ENCODE results near the gene MTA3.

The MTA3 gene

GRCh38 chr2:42748840-42749239, 180.4 kb downstream of the MTA3 start:
- intact Hi-C loops (cut with DNase I): no loop called here
- DNase-seq: no peak

GRCh38 chr2:42752314-42752713, 183.9 kb downstream of the MTA3 start:
- intact Hi-C loops (cut with DNase I): no loop called here

DNA sequence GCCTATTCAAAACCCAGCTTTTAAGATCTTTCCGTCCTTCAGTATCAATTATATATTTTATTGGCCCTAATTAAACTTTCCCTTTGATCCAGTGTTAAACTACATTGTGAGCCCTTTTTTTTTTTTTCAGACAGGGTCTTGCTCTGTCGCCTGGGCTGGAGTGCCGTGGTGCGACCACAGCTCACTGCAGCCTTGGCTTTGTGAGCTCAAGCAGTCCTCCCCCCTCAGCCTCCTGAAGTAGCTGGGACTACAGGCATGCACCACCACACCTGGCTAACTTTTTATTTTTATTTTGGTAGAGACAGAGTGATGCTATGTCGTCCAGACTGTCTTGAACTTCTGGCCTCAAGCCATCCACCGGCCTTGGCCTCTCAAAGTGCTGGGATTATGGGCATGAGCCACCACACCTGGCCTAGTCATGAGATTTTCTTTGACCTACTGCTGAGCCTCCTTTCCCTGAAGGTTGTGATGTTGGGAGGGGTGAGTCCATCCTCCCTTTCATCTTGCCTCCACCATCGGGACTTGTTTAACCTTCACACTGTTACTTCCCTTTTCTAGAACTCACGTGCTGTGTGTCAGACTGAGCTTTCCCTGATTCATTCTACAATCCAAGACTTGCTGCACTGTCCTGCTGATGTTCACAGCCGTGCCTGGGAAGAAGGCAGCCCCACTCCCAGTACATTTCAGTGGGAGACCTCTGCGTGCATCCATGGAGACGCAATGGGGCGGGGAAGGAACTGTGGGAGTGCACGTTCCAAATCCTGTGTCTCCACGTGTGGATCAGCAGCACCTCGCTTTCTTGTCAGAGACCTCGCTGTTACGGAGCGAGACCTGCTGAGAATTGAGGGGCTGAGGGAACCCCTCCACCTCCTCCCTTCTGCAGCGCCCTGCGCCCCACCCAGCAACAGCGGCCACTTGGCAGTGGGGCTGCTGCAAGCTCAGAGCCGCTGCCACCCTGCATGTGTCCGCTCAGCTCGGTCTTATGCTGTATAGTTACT, 184.7 kb downstream of the MTA3 start:
- peak in 35 of 42 donors; percentile 28 to 79 (median 51) for DNase-seq
- intact Hi-C loops (cut with DNase I): no loop called here

More at GRCh38 chr2:42752314-42752713, 183.9 kb downstream of the MTA3 start:
- peak in 3 of 42 donors; percentile 22 to 30 (median 24) for DNase-seq

GRCh38 chr2:42754021-42754775, 185.8 kb downstream of the MTA3 start:
- intact Hi-C loops (cut with DNase I): no loop called here
- peak in 29 of 42 donors; percentile 15 to 73 (median 45) for DNase-seq

- peak in 11 of 42 donors; percentile 14 to 70 (median 40) for DNase-seq
- intact Hi-C loops (cut with DNase I): no loop called here
Measured at GRCh38 chr2:42754776-42755140, 186.3 kb downstream of the MTA3 start.

GRCh38 chr2:42755191-42755880, 186.9 kb downstream of the MTA3 start:
- intact Hi-C loops (cut with DNase I): no loop called here
- DNase-seq: peak in 3 of 42 donors; percentile 18 to 52 (median 46)

DNA sequence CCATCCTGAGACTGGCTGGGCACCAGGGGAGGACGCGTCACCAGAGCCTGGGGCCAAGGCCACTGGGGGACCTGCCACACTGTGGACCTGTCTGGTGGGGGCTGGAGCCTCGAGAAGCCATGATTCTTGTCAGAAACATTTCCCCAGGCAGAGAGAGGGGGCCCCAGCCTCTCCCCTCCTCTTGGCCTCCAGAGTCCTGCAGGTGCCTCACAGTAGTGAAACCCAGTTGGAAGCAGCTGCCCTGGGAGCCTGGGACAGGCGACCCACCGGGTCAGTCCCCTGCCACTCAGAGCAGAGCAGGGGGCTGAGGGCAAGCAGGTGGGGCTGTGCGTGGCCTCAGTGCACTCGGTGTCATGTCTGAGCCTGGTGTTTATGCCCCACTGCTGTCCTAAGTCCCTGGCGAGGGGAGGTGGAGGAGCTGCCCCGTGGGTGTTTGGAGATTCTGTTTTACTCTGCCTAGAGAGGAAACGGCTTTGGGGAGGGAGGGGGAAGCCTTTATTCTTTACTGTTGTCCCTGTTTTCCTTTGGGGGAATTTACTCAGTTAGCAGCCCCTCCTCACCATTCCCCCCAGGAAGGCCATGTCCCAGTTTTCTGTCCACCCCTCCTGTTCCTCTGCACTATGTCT, 187.8 kb downstream of the MTA3 start:
- no peak for DNase-seq
- intact Hi-C loops (cut with DNase I): no loop called here

- intact Hi-C loops (cut with DNase I): no loop called here
- no peak for DNase-seq
Measured at GRCh38 chr2:42756966-42757513, 188.6 kb downstream of the MTA3 start.

DNA sequence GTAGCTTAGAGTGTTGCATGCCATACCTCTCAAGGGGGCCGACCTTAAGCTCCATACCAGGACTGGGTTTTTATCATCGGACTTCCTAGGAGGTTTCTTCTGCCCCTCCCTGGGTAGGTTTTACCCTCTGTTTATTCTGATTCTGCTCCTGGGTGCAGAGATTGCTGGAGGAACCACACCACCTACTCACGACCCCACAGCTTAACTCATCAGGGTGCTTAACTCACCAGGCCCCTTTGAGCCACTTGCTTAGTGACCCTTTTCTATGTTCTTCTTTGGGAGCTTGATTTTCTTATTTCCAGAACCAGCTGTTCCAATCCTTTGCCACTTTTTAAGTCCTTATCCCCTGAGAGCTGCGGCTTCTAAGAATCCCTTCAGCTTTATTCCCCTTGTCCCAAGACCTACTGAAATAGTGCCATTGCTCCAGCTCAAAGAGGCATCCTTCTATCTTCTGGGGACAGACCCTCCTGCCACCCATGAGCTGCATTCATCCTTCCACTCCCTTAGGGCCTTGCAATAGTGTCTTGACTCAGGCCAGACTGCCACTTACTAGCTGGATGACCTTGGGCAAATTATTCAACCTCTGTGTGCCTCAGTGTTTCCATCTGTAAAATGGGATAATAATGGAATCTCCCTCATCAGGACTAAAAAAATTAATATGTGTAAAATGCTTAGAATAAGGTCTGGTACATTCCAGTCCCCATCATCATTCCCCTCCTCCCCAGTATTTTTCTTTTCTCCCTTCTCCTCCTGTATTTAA, 189.7 kb downstream of the MTA3 start:
- intact Hi-C loops (cut with DNase I): no loop called here
- DNase-seq: no peak

GRCh38 chr2:42758751-42759150, 190.3 kb downstream of the MTA3 start:
- intact Hi-C loops (cut with DNase I): no loop called here
- no peak for DNase-seq

DNA sequence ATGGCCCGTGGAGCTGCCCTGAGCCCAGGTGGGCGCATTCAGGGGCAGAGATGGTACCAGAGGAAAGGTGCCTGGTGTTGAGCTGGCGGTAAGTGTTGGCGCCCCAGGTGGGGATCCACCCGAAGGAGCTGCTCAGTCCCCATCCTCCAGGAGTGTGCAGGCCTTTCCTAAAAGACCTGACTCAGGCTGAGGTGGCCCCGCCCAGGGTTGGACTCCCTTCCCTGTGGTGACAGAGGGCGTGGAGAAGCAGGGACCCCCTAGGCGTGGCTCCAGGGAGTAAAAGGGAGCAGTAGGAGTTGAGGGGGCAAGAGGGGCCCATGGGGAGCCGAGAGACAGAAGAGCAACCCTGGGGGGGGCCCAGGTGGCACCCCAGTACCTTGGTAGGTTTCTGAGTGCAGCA, 193.1 kb downstream of the MTA3 start:
- intact Hi-C loops (cut with DNase I): no loop called here
- DNase-seq: no peak

DNA sequence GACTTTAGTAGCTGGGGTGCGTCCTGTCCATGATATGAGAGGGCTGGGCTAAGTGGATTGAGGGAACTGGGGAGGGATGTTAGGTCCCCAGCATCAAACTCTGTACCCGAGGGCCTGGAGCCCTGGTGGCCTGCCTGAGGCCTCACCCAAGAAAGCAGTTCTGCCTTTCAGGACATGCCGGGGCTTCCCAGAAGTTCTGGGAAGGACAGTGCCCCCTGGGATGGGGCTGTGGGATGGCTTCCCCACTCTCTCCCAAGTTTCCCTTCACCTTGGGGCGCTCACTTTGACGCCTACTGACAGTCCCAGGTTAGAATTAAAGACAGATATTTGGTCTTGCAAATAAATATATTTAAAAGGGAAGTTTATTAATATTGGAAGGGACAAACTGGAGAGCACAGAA, 193.7 kb downstream of the MTA3 start:
- DNase-seq: no peak
- intact Hi-C loops (cut with DNase I): no loop called here

DNA sequence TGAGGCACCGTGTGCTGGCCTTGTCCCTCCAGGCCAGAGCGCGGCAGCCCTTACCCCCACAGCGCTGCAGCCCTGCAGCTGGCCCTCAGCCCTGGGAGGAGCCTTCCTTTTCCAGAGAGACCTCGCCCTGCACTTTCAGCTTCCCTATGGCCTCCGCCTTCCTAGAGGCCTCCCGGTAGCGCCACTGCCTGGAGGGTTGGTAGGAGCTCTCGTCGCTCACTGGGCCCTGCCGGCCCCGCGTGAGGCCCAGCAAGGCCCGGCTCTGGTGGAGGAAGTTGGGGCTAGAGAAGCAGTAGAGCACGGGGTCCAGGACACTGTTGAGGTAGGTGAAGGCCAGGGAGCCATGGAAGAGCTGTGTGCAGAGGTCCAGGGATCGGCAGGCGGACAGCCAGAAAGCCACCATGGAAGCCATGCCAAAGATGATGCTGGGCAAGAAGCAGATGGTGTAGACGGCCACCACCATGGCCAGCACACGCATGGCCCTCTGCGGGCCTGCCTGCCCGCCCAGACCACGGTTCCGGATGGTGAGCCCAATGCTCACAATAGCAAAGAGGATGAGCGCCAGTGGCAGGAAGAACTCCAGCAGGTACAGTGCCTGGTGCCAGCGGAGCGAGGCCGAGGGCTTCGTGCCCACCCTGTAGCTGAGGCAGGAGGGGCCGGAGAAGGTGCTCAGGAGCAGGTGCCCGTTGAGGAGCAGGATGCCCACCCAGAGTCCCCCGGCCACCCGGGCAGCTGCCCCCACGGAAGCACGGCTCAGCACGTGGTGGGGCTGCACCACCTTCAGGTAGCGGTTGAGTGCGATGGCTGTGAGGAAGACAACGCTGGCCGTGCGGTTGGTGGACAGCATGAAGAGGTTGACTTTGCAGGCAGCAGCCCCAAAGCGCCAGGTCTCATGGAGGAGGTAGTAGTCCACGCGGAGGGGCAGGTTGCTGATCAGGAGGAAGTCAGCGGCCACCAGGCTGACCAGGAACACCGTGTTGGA, 194.7 kb downstream of the MTA3 start:
- intact Hi-C loops (cut with DNase I): no loop called here
- no peak for DNase-seq

GRCh38 chr2:42764096-42764495, 195.7 kb downstream of the MTA3 start, which contains the start of gene OXER1:
Gene OXER1, minus strand, starts transcription at chr2:42764135. Its CDS starts 73 bp downstream, at chr2:42764062.
- DNase-seq: peak in 3 of 42 donors; percentile 16 to 52 (median 32)
- intact Hi-C loops (cut with DNase I): no loop called here

GRCh38 chr2:42764901-42765300, 196.5 kb downstream of the MTA3 start:
- intact Hi-C loops (cut with DNase I): no loop called here
- DNase-seq: peak in 1 of 42 donors; percentile 3

DNA sequence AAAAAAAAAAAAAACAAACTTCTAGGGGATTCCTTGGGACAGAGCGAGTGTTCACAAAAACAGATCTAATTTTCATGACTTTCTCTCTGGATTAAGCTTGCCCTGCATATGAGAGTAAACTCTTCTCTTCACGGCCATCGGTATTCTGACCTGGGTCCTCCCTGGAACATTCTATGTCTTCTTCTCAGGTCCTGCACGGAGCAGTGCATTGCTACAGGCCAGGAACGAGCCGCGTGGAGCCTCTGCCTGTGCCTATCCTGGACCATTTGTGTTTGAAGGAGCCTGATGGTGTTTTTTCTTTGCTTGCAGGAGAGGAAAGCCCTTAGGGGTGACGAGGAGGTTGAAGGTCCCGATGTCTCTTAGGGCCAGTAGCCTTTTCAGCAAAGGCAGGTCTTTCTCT, 197.3 kb downstream of the MTA3 start:
- peak in 1 of 42 donors; percentile 6 for DNase-seq
- intact Hi-C loops (cut with DNase I): no loop called here

All from head of caudate nucleus (tissue), 42 donors.